NT2/D1 (cell line): Measurements from ENCODE around the gene TIMD4.

Experiments used
- DNase-seq: peaks from one replicate; pipeline ENCODE4 v3.0.0-alpha.2; 2011; ENCODE audit warnings: low read depth, low spot score
- H3K27me3 ChIP-seq: 2 replicates; pipeline ENCODE4 v1.6.0; 2011; ENCODE audit warnings: mild to moderate bottlenecking; ENCODE audit not compliant: insufficient read length, insufficient read depth
- H3K36me3 ChIP-seq: 2 replicates; pipeline ENCODE4 v1.6.1; 2011; ENCODE audit warnings: mild to moderate bottlenecking, low read length, mixed read lengths; ENCODE audit not compliant: insufficient read depth, insufficient read length
- H3K4me1 ChIP-seq: 2 replicates; pipeline ENCODE4 v1.5.1; 2011; ENCODE audit not compliant: insufficient read depth, insufficient read length
- H3K4me3 ChIP-seq: 2 replicates; pipeline ENCODE4 v1.5.1; 2011; ENCODE audit warnings: low read depth; ENCODE audit not compliant: insufficient read length
- H3K9ac ChIP-seq: 2 replicates; pipeline ENCODE4 v1.6.0; 2011; ENCODE audit warnings: low read depth; ENCODE audit not compliant: insufficient read length
- H3K9me3 ChIP-seq: 2 replicates; pipeline ENCODE4 v1.5.1; 2011; ENCODE audit warnings: mild to moderate bottlenecking, low read length; ENCODE audit not compliant: insufficient read depth
- SUZ12 ChIP-seq: IDR thresholded peaks from 2 replicates; pipeline ENCODE4 v1.6.1; 2011; ENCODE audit not compliant: insufficient read length, insufficient read depth; ENCODE audit errors: extremely low read depth
- YY1 ChIP-seq: IDR thresholded peaks from 2 replicates; pipeline ENCODE4 v1.6.1; 2011; ENCODE audit not compliant: insufficient read length, insufficient read depth
- ZNF274 ChIP-seq: IDR thresholded peaks from 2 replicates; pipeline ENCODE4 v1.6.1; 2011; ENCODE audit warnings: mild to moderate bottlenecking, low read depth, low read length

TIMD4 gene

GRCh38 chr5:156922207-156922792 lies 40.7 kb downstream of the TIMD4 start:
- TF ChIP-seq YY1 = no peak
- no peak for TF ChIP-seq SUZ12
- no peak for TF ChIP-seq ZNF274
- Histone ChIP-seq H3K27me3 (no peaks in the 10 kb centered on the region), H3K4me3 (no peak overlapping the region), H3K9ac (no peak overlapping the region), H3K9me3 (no peaks in the 10 kb centered on the region), H3K4me1 (no peaks in the 10 kb centered on the region), H3K36me3 (no peaks in the 10 kb centered on the region)
- no peak for DNase-seq

GRCh38 chr5:156920861-156921431 lies 42.1 kb downstream of the TIMD4 start:
- H3K9ac ChIP-seq = no peak overlapping the region
- TF ChIP-seq YY1 = no peak
- TF ChIP-seq SUZ12 = no peak
- no peak for TF ChIP-seq ZNF274

GRCh38 chr5:156920042-156920860 lies 42.8 kb downstream of the TIMD4 start:
- no peak for DNase-seq
- TF ChIP-seq SUZ12 = no peak
- no peak for TF ChIP-seq ZNF274
- no peak for TF ChIP-seq YY1
- H3K27me3 ChIP-seq = no peaks in the 10 kb centered on the region
- no peaks in the 10 kb centered on the region for H3K9me3 ChIP-seq
- H3K4me1 ChIP-seq = no peaks in the 10 kb centered on the region
- H3K36me3 ChIP-seq = no peaks in the 10 kb centered on the region
- no peak overlapping the region for H3K4me3 ChIP-seq
- H3K9ac ChIP-seq = no peak overlapping the region

More at GRCh38 chr5:156920861-156921431, 42.1 kb downstream of the TIMD4 start:
- Histone ChIP-seq H3K36me3 (no peaks in the 10 kb centered on the region), H3K27me3 (no peaks in the 10 kb centered on the region), H3K4me3 (no peak overlapping the region), H3K4me1 (no peaks in the 10 kb centered on the region), H3K9me3 (no peaks in the 10 kb centered on the region)
- no peak for DNase-seq

- Histone ChIP-seq H3K36me3 (no peaks in the 10 kb centered on the region), H3K27me3 (no peaks in the 10 kb centered on the region), H3K4me3 (no peak overlapping the region), H3K9ac (no peak overlapping the region), H3K9me3 (peaks cover 3% of the 10 kb centered on the region; the same call in 1 of the 2 replicates), H3K4me1 (no peaks in the 10 kb centered on the region)
- no peak for DNase-seq
- TF ChIP-seq SUZ12 = no peak
- no peak for TF ChIP-seq ZNF274
- no peak for TF ChIP-seq YY1
Measured at GRCh38 chr5:156918311-156918845, 44.6 kb downstream of the TIMD4 start.

GRCh38 chr5:156914371-156914737 lies 48.7 kb downstream of the TIMD4 start:
- H3K36me3 ChIP-seq = no peaks in the 10 kb centered on the region
- H3K4me3 ChIP-seq = no peak overlapping the region
- no peaks in the 10 kb centered on the region for H3K27me3 ChIP-seq
- H3K9me3 ChIP-seq = peaks cover 11% of the 10 kb centered on the region; the same call in 1 of the 2 replicates
- H3K4me1 ChIP-seq = no peaks in the 10 kb centered on the region
- no peak for DNase-seq
- TF ChIP-seq SUZ12 (no peak), YY1 (no peak), ZNF274 (no peak)
- H3K9ac ChIP-seq = no peak overlapping the region

- no peak overlapping the region for H3K9ac ChIP-seq
- H3K4me1 ChIP-seq = no peaks in the 10 kb centered on the region
- DNase-seq = peak; percentile 81
- H3K9me3 ChIP-seq = peaks cover 11% of the 10 kb centered on the region; the same call in 1 of the 2 replicates
- H3K27me3 ChIP-seq = no peaks in the 10 kb centered on the region
- TF ChIP-seq ZNF274 = no peak
- TF ChIP-seq SUZ12 = no peak
- TF ChIP-seq YY1 = no peak
- H3K36me3 ChIP-seq = no peaks in the 10 kb centered on the region
- no peak overlapping the region for H3K4me3 ChIP-seq
Measured at GRCh38 chr5:156913719-156914370, 49.2 kb downstream of the TIMD4 start.
